ENCODE measurements around the gene SOBP.

DNA sequence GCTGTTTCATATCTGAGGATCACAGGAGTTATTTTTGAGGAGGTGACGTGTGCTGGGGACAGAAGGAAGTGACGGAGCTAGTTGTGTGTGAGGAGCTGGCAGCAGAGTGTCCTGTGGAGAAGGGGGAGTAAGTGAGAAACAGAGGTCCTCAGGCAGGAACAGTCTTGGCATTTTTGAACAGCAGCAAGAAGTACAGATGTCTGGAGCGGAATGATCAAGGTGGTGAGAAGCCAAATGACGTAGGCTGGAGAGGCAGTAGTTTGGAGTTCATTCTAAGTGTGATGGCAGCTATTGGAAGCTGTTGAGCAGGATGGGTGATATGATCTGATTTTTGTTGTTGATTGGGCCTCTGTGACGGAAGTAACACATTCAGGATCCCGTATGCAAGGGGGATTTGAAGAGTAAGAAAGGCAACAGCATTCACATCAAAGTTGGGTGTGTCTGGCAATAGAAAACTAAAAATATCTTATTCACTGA is 52.3 kb downstream of the SOBP start:
- TF ChIP-seq GATA2 (IDR thresholded peaks at IDR 0.05; ENCODE audit: low read depth, low read length) (no peak), GATA3 (IDR thresholded peaks at IDR 0.05; ENCODE audit: low read depth, low read length) (no peak)

Data from SH-SY5Y (cell line).